GM04503 (cell line): Measurements from ENCODE around the gene FAM133A.

Source experiments
- DNase-seq: peaks from one replicate; pipeline ENCODE4 v3.0.0-alpha.2; 2012; ENCODE audit warnings: low read depth

The FAM133A gene

DNA sequence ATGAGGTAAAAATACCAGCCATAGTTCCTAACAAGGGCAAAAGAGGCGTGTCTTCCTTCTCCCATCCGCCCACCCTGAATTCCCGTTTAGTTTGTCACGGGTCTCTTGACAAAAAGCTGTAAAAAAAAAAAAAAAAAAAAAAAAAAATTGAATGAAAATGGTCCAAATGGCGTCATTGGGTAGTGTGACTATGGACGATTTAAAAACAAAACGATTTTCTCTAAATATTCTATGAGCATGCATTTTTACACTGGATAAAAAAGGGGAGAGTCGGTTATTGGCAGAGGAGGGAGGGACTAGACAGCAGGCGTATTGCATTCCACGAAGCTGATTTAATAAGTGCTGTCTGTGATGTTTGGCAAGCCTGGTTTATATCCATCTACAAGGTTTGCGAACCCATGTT lies at the start of gene FAM133A:
TSS of gene FAM133A (plus strand) at position 338 of the 403 bp plus-strand sequence. CDS start 35,214 bp downstream, outside the sequence.
- DNase-seq = peak; percentile 6

DNA sequence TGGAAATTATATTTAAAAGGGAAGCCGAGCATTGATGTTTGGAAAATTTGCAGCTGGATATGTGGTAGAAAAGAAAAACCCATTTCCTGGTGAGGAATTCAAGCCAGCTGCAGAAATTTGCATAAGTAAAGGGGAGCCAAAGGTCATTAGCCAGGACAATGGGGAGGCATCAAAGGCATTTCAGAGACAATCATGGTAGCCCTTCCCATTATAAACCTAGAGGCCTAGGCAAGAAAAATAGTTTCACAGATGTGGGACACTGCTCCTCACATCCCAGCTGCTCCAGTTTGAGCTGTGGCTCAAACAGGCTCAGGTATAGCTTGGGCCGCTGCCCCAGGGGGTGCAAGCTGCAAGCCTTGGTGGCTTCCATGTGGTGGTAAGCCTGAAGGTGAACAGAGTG lies 36.4 kb upstream of the FAM133A start:
- DNase-seq = no peak

DNA sequence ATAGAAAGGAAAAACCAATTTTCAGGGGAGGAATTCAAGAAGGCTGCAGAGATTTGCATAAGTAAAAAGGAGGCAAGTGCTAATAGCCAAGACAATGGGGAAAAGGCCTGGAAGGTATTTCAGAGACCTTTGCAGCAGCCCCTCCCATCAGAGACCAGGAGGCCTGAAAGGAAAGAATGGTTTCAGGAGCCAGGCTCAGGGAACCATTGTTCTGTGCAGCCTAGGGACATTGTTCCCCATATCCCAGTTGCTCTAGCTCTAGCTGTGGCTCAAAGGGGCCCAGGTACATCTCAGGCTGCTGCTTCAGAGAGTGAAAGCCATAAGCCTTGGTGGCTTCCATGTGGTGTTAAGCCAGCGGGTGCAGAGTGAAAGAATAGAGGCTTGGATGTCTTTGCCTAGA lies 24.6 kb upstream of the FAM133A start:
- no peak for DNase-seq

DNA sequence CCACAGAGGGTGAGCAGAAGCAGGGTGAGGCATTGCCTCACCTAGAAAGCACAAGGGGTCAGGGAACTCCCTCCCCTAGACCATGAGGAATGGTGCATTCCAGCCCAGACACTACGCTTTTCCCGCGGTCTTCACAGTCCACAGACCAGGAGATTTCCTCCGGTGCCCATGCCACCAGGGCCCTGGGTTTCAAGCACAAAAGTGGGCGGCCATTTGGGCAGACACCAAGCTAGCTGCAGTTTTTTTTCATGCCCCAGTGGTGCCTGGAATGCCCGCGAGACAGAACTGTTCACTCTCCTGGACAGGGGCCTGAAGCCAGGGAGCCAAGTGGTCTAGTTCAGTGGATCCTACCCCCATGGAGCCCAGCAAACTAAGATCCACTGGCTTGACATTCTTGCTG lies 13.4 kb upstream of the FAM133A start:
- no peak for DNase-seq

DNA sequence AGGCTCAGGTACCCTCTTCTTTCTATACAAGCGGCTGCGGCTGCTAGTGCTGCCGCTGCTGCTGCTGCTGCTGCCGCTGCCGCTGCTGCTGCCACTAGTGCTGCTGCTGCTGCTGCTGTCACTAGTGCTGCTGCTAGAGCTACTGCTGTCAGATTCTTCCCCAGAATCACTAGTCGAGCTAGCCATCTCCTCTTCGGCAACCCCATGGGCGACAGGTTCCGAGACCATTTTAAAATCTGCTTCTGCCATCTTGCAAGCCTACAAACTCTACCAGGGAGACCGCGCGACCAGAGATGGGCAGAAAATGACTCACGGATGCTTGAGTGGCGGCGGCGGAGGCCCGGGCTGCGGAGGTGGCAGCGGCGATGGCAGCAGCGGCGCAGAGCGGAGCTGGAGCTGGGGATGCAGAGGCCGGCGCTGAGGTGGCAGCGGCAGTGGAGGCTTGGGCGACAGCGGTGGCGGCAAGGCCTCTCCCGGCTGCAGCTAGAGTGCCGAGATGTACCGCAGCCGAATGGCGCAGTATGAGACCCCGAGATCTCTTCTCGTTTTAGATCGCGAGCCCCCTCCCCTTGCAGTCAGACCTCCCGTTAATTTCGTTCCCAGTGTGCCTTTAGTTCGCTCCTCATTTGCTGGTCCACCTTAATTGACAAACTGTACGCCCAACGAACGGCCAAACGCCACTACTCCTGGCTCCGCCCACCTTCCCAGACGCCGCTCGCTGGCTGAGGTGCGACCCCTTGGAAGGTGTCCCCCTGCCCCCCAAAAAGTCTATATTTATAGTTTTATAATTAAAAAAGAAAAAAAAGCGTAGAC lies 744 bp upstream of the FAM133A start, which contains the start of gene NAP1L3:
TSS of gene NAP1L3 (minus strand) at position 523 of the 813 bp plus-strand sequence. CDS start at position 249, 274 bp downstream.
- DNase-seq = peak; percentile 44

- no peak for DNase-seq
These were observed 22.0 kb downstream of the FAM133A start for GRCh38 chrX:93695981-93696380.

DNA sequence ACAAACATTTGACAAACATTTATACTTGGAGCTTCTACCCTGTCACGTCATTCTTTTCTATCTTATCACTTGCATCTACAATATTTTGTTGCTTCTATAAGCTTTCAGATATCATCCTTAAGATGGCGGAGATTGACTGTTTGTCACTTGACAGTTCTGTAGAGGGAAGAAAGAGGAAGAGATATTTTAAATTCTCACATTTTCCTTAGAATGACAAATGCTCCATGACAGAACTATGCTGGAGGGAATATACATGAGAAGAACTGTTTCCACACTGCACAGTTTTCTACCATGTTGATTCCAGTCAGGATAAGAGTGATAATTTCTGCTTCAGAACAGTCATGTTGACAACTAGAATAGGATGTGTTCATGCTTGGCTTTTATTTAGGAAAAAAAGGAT lies 29.7 kb downstream of the FAM133A start:
- no peak for DNase-seq

DNA sequence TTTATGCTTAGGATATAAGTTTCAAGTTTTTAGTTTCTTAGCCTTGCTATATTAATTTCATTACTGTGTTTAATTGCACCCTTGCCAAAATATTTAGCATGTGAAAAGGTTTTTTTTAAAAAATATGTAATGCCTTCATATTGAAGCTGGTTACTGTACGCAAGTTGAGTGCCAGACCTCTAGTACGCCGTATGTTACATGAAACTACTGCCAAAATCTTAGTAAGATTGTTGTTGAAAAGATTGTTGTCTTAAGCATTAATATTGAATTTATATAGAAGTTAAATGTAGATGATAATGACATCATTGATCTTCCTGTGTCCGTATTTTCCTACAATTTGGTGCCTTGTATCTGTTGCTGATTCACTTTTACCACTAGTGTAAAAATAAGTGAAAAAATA lies 37.1 kb downstream of the FAM133A start:
- DNase-seq = no peak

DNA sequence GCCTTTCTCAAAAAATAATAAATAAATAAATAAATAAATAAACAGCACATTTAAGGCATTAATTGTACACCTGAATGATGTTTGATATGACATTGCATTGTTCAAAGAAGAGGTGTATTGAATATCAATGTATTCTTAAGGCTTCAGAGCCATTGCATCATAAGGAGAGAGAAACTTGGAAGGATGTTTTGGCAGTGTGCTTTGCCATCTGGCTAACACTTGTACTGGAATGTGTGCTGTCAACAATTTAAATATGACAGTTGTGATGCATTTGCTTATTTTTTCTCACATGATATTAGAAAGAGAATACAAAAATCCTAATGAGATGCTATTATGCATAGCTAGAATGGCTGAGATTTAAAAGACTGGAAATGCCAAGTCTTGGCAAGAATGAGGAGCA lies 67.8 kb downstream of the FAM133A start:
- no peak for DNase-seq

- no peak for DNase-seq
These were observed 86.2 kb downstream of the FAM133A start for GRCh38 chrX:93760163-93760562.
